Mesenchymal stem cell (in vitro differentiated cells and primary cell): Measurements from ENCODE around the gene FOXO6.
A peak's percentile ranks its signal among the peaks of the same experiment; 100 is the strongest.

ENCODE experiments used
- DNase-seq: peaks from one replicate; pipeline ENCODE4 v3.0.0-alpha.2; 2013
- H2AFZ ChIP-seq: one replicate; pipeline ENCODE4 v1.6.1; 2013; ENCODE audit warnings: low read depth, mild to moderate bottlenecking, control low read depth, inconsistent platforms, low read length, moderate library complexity
- H2AK5ac ChIP-seq: 2 replicates; pipeline ENCODE4 v1.6.1; 2013; ENCODE audit warnings: low read length, moderate library complexity, mild to moderate bottlenecking, inconsistent platforms; ENCODE audit not compliant: severe bottlenecking
- H2BK120ac ChIP-seq: one replicate; pipeline ENCODE4 v1.6.1; 2013; ENCODE audit warnings: low read depth, mild to moderate bottlenecking, inconsistent platforms, low read length, moderate library complexity
- H2BK12ac ChIP-seq, 2 experiments: one replicate each; pipeline ENCODE4 v1.6.1; 2013; ENCODE audit warnings: inconsistent platforms in 2 of 2, low read length in 2 of 2, mild to moderate bottlenecking in 2 of 2, moderate library complexity in 2 of 2, control low read depth in 1 of 2
- H2BK15ac ChIP-seq: one replicate; pipeline ENCODE4 v1.6.1; 2013; ENCODE audit warnings: mild to moderate bottlenecking, low read depth, inconsistent platforms; ENCODE audit not compliant: poor library complexity, severe bottlenecking
- H2BK5ac ChIP-seq: 2 replicates; pipeline ENCODE4 v1.6.1; 2013; ENCODE audit warnings: low read depth, mild to moderate bottlenecking, low read length, control low read depth, inconsistent platforms; ENCODE audit not compliant: poor library complexity, severe bottlenecking
- H3K14ac ChIP-seq, 2 experiments: one replicate each; pipeline ENCODE4 v1.6.1; 2013; ENCODE audit warnings: inconsistent platforms in 2 of 2, low read length in 2 of 2, control low read depth in 1 of 2, mild to moderate bottlenecking in 1 of 2, moderate library complexity in 1 of 2
- H3K18ac ChIP-seq, 2 experiments: one replicate each; pipeline ENCODE4 v1.6.1; 2013; ENCODE audit warnings: inconsistent platforms in 2 of 2, low read length in 2 of 2, control low read depth in 1 of 2, low read depth in 1 of 2, mild to moderate bottlenecking in 1 of 2
- H3K23ac ChIP-seq, 2 experiments: one replicate each; pipeline ENCODE4 v1.6.1; 2013; ENCODE audit warnings: inconsistent platforms in 2 of 2, low read length in 2 of 2, mild to moderate bottlenecking in 2 of 2, moderate library complexity in 2 of 2, control low read depth in 1 of 2
- H3K27ac ChIP-seq: 2 replicates; pipeline ENCODE4 v1.5.1; 2013; ENCODE audit warnings: mild to moderate bottlenecking, moderate library complexity, low read length, control low read depth, inconsistent platforms; ENCODE audit not compliant: poor library complexity, severe bottlenecking
- H3K27me3 ChIP-seq, 2 experiments: 2 replicates each; pipeline versions ENCODE4 v1.6.1 to v1.7.0; 2013; ENCODE audit warnings: low read length in 2 of 2, mild to moderate bottlenecking in 2 of 2, moderate library complexity in 2 of 2, control low read depth in 1 of 2, inconsistent platforms in 1 of 2; ENCODE audit not compliant: control insufficient read depth in 1 of 2, insufficient read depth in 1 of 2
- H3K36me3 ChIP-seq, 2 experiments: 2 replicates each; pipeline versions ENCODE4 v1.6.1 to v1.7.0; 2013; ENCODE audit warnings: low read length in 2 of 2, control low read depth in 1 of 2, inconsistent platforms in 1 of 2, low read depth in 1 of 2, mild to moderate bottlenecking in 1 of 2; ENCODE audit not compliant: insufficient read depth in 2 of 2, control insufficient read depth in 1 of 2
- H3K4ac ChIP-seq, 2 experiments: one replicate each; pipeline ENCODE4 v1.6.1; 2013; ENCODE audit warnings: inconsistent platforms in 2 of 2, low read length in 2 of 2, mild to moderate bottlenecking in 2 of 2, moderate library complexity in 2 of 2, control low read depth in 1 of 2, low read depth in 1 of 2
- H3K4me1 ChIP-seq: 2 replicates; pipeline ENCODE4 v1.6.1; 2013; ENCODE audit warnings: low read depth, low read length, control low read depth; ENCODE audit not compliant: control insufficient read depth, insufficient read depth
- H3K4me2 ChIP-seq: 2 replicates; pipeline ENCODE4 v1.6.1; 2013; ENCODE audit warnings: low read length, mild to moderate bottlenecking, inconsistent platforms; ENCODE audit not compliant: poor library complexity, severe bottlenecking
- H3K4me3 ChIP-seq, 2 experiments: 2 replicates each; pipeline versions ENCODE4 v1.5.1 to v1.7.0; 2013; ENCODE audit warnings: low read length in 2 of 2, mild to moderate bottlenecking in 2 of 2, control low read depth in 1 of 2, low read depth in 1 of 2; ENCODE audit not compliant: insufficient read depth in 1 of 2
- H3K79me1 ChIP-seq: replicated peaks from 2 replicates; pipeline ENCODE4 v1.6.1; 2013; ENCODE audit warnings: mild to moderate bottlenecking, control low read depth, low read length, inconsistent platforms; ENCODE audit not compliant: poor library complexity, severe bottlenecking
- H3K9ac ChIP-seq: 2 replicates; pipeline ENCODE4 v1.7.0; 2013; ENCODE audit warnings: mild to moderate bottlenecking, low read length, moderate library complexity
- H3K9me3 ChIP-seq: 2 replicates; pipeline ENCODE4 v1.7.0; 2013; ENCODE audit warnings: mild to moderate bottlenecking, low read length; ENCODE audit not compliant: control insufficient read depth
- H4K8ac ChIP-seq: one replicate; pipeline ENCODE4 v1.6.1; 2013; ENCODE audit warnings: inconsistent platforms, mild to moderate bottlenecking, low read length, moderate library complexity
- H4K91ac ChIP-seq: one replicate; pipeline ENCODE4 v1.6.1; 2013; ENCODE audit warnings: mild to moderate bottlenecking, low read length, inconsistent platforms
- WGBS: methylation state at CpG from one replicate; pipeline ENCODE4 v1.1.7; 2013; ENCODE audit warnings: mixed read lengths; 5-methylcytosine and 5-hydroxymethylcytosine counted together

Gene FOXO6

GRCh38 chr1:41360074-41360785 is 1.0 kb upstream of the FOXO6 start:
- H3K9me3 ChIP-seq: no peaks in the 10 kb centered on the region
- H3K9ac ChIP-seq: no peak overlapping the region
- H2AK5ac ChIP-seq: no peak overlapping the region
- H3K14ac ChIP-seq: no peak overlapping the region
- H2BK5ac ChIP-seq: no peak overlapping the region
- no peak overlapping the region for H3K4ac ChIP-seq
- H3K4me1 ChIP-seq: peaks cover 37% of the 10 kb centered on the region
- DNase-seq: peak; percentile 43
- peaks cover 31 to 66% of the 10 kb centered on the region in 2 experiments for H3K27me3 ChIP-seq
- H3K18ac ChIP-seq: no peak overlapping the region
- no peak overlapping the region for H2BK15ac ChIP-seq
- H3K4me3 ChIP-seq: peak overlapping the region in 1 of 2 experiments; percentile 69
- peak overlapping the region; percentile 0 for H3K4me2 ChIP-seq
- peak overlapping the region in 1 of 2 experiments; percentile 14 for H2BK12ac ChIP-seq
- H3K79me1 ChIP-seq: no peaks in the 10 kb centered on the region
- H3K27ac ChIP-seq: no peak overlapping the region
- no peaks in the 10 kb centered on the region for H3K36me3 ChIP-seq
- no peak overlapping the region for H3K23ac ChIP-seq
- WGBS: 48% methylated on average over 12 of the region's 12 CpGs
- no peak overlapping the region for H4K91ac ChIP-seq
- H2AFZ ChIP-seq: no peak overlapping the region
- no peak overlapping the region for H4K8ac ChIP-seq
- no peak overlapping the region for H2BK120ac ChIP-seq

- H4K91ac ChIP-seq: no peak overlapping the region
- peak overlapping the region in 1 of 2 experiments; percentile 29 for H3K23ac ChIP-seq
- peak overlapping the region; percentile 53 to 67 for H3K4me3 ChIP-seq
- no peak overlapping the region for H3K4ac ChIP-seq
- peak overlapping the region; percentile 68 for H2BK15ac ChIP-seq
- H2BK12ac ChIP-seq: no peak overlapping the region
- H2AFZ ChIP-seq: peak overlapping the region; percentile 78
- H3K14ac ChIP-seq: no peak overlapping the region
- peak overlapping the region; percentile 92 for H3K4me2 ChIP-seq
- no peak overlapping the region for H2AK5ac ChIP-seq
- peak overlapping the region in 1 of 2 experiments; percentile 26 for H3K18ac ChIP-seq
- H3K9ac ChIP-seq: no peak overlapping the region
- no peaks in the 10 kb centered on the region for H3K36me3 ChIP-seq
- peaks cover 49% of the 10 kb centered on the region for H3K4me1 ChIP-seq
- H2BK120ac ChIP-seq: no peak overlapping the region
- no peak for DNase-seq
- H2BK5ac ChIP-seq: no peak overlapping the region
- no peaks in the 10 kb centered on the region for H3K9me3 ChIP-seq
- WGBS: 4% methylated on average over 62 of the region's 113 CpGs
- no peak overlapping the region for H4K8ac ChIP-seq
- no peak overlapping the region for H3K27ac ChIP-seq
- peaks cover 43 to 64% of the 10 kb centered on the region in 2 experiments for H3K27me3 ChIP-seq
- H3K79me1 ChIP-seq: no peaks in the 10 kb centered on the region
These were observed 492 bp downstream of the FOXO6 start for GRCh38 chr1:41361495-41362356.

GRCh38 chr1:41362357-41362721 is 1.1 kb downstream of the FOXO6 start:
- H2BK5ac ChIP-seq: no peak overlapping the region
- H3K4me3 ChIP-seq: no peak overlapping the region
- no peak overlapping the region for H3K14ac ChIP-seq
- DNase-seq: no peak
- no peaks in the 10 kb centered on the region for H3K79me1 ChIP-seq
- no peak overlapping the region for H2BK120ac ChIP-seq
- H3K9me3 ChIP-seq: no peaks in the 10 kb centered on the region
- no peak overlapping the region for H4K8ac ChIP-seq
- H3K9ac ChIP-seq: no peak overlapping the region
- no peak overlapping the region for H4K91ac ChIP-seq
- no peak overlapping the region for H3K27ac ChIP-seq
- no peak overlapping the region for H2AFZ ChIP-seq
- 5% methylated on average over 18 of the region's 20 CpGs for WGBS
- peak overlapping the region in 1 of 2 experiments; percentile 62 for H3K23ac ChIP-seq
- H2BK15ac ChIP-seq: no peak overlapping the region
- peaks cover 53% of the 10 kb centered on the region for H3K4me1 ChIP-seq
- no peaks in the 10 kb centered on the region for H3K36me3 ChIP-seq
- H2BK12ac ChIP-seq: peak overlapping the region in 1 of 2 experiments; percentile 32
- peaks cover 49 to 64% of the 10 kb centered on the region in 2 experiments for H3K27me3 ChIP-seq
- no peak overlapping the region for H3K18ac ChIP-seq
- H3K4me2 ChIP-seq: peak overlapping the region; percentile 92
- no peak overlapping the region for H3K4ac ChIP-seq
- no peak overlapping the region for H2AK5ac ChIP-seq
